SU-DHL-6 (cell line): ENCODE data around the gene USP8.

Source experiments
- CTCF ChIP-seq: fragments of 200-600 bp; sonication (generic); IDR thresholded peaks from one replicate; pipeline ENCODE4 v1.5.1; 2017; ENCODE audit warnings: antibody characterized with exemption, mild to moderate bottlenecking, low read length, moderate library complexity; ENCODE audit not compliant: insufficient read depth, poor library complexity, severe bottlenecking
- EZH2phosphoT487 ChIP-seq: fragments of 200-600 bp; sonication (generic), shearing (Covaris generic); conservative IDR thresholded peaks from 2 replicates; pipeline ENCODE4 v1.6.1; 2018; ENCODE audit warnings: mild to moderate bottlenecking, antibody characterized with exemption, low read length, moderate library complexity, mixed read lengths

DNA sequence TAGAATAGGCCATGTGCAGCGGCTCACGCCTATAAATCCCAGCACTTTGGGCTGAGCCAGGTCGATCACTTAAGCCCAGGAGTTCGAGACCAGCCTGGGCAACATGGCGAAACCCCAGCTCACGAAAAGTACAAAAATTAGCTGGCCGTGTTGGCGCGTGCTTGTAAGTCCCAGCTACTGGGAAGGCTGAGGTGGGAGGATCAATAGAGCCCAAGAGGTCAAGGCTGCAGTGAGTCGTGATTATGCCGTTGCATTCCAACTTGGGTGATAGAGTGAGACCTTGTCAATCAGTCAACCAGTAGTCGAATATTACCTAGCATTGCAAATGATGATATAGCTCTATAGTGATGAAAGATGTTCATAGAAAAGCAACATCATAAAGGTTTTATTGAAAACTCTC is 51.9 kb downstream of the USP8 start:
- no peak for TF ChIP-seq CTCF
- no peak for TF ChIP-seq EZH2phosphoT487
